Astrocyte (in vitro differentiated cells and primary cell): Measurements from ENCODE around the gene ARCN1. TPM values are rescaled to one million over a fixed set of nuclear protein-coding genes. Genes with fewer than 3 reads are reported as not detected.

Source experiments
- DNase-seq: peaks from one replicate; pipeline ENCODE4 v3.0.0-alpha.2; 2010; ENCODE audit warnings: low read depth
- FAIRE-seq: peaks from 2 replicates; lab custom pipeline; 2011; peaks lifted over from hg19 to GRCh38; lab: Jason Lieb, UNC
- H2AFZ ChIP-seq: 2 replicates; pipeline ENCODE4 v1.6.0; 2012; ENCODE audit warnings: low read depth, low read length, inconsistent platforms
- H3K27ac ChIP-seq: 2 replicates; pipeline ENCODE4 v1.5.1; 2011; ENCODE audit warnings: low read depth, low read length, inconsistent platforms
- H3K27me3 ChIP-seq: 2 replicates; pipeline ENCODE4 v1.6.0; 2011; ENCODE audit warnings: low read length, inconsistent platforms; ENCODE audit not compliant: insufficient read depth
- H3K36me3 ChIP-seq: 2 replicates; pipeline ENCODE4 v1.5.1; 2011; ENCODE audit warnings: low read length, inconsistent platforms; ENCODE audit not compliant: insufficient read depth
- H3K4me1 ChIP-seq: 2 replicates; pipeline ENCODE4 v1.5.1; 2011; ENCODE audit warnings: low read length, inconsistent platforms; ENCODE audit not compliant: insufficient read depth
- H3K4me2 ChIP-seq: 2 replicates; pipeline ENCODE4 v1.6.0; 2012; ENCODE audit warnings: low read length, inconsistent platforms
- H3K4me3 ChIP-seq: 2 replicates; pipeline ENCODE4 v1.5.1; 2011; ENCODE audit warnings: low read depth, mild to moderate bottlenecking, low read length, inconsistent platforms; ENCODE audit not compliant: insufficient read depth
- H3K79me2 ChIP-seq: 2 replicates; pipeline ENCODE4 v1.6.0; 2012; ENCODE audit warnings: mild to moderate bottlenecking, low read length, inconsistent platforms; ENCODE audit not compliant: insufficient read depth
- H3K9ac ChIP-seq: 2 replicates; pipeline ENCODE4 v1.6.0; 2012; ENCODE audit warnings: mild to moderate bottlenecking, low read length, inconsistent platforms
- H3K9me3 ChIP-seq: 2 replicates; pipeline ENCODE4 v1.5.1; 2012; ENCODE audit warnings: low read depth, mild to moderate bottlenecking, low read length, inconsistent platforms; ENCODE audit not compliant: insufficient read depth
- H4K20me1 ChIP-seq: 2 replicates; pipeline ENCODE4 v1.6.0; 2012; ENCODE audit warnings: low read length, inconsistent platforms; ENCODE audit not compliant: insufficient read depth
- H3K27ac Mint-ChIP-seq: one replicate; pipeline ENCODE4 v1.8.0; 2021; ENCODE audit warnings: mild to moderate bottlenecking, mixed read lengths; ENCODE audit not compliant: unreplicated experiment
- H3K27me3 Mint-ChIP-seq: one replicate; pipeline ENCODE4 v1.8.0; 2021; ENCODE audit warnings: low read depth, mixed read lengths; ENCODE audit not compliant: unreplicated experiment
- H3K36me3 Mint-ChIP-seq: one replicate; pipeline ENCODE4 v1.8.0; 2021; ENCODE audit warnings: low read depth, mixed read lengths; ENCODE audit not compliant: unreplicated experiment
- H3K4me1 Mint-ChIP-seq: one replicate; pipeline ENCODE4 v1.8.0; 2021; ENCODE audit warnings: low read depth, mixed read lengths; ENCODE audit not compliant: unreplicated experiment
- H3K4me3 Mint-ChIP-seq: one replicate; pipeline ENCODE4 v1.8.0; 2021; ENCODE audit warnings: mild to moderate bottlenecking, moderate library complexity, mixed read lengths; ENCODE audit not compliant: unreplicated experiment
- H3K9me3 Mint-ChIP-seq: one replicate; pipeline ENCODE4 v1.8.0; 2021; ENCODE audit warnings: mild to moderate bottlenecking, mixed read lengths; ENCODE audit not compliant: unreplicated experiment
- CTCF ChIP-seq: IDR thresholded peaks from 2 replicates; pipeline ENCODE4 v1.5.1; 2011; ENCODE audit warnings: low read depth, mild to moderate bottlenecking, inconsistent platforms, low read length, moderate library complexity; ENCODE audit not compliant: insufficient read depth
- EZH2 ChIP-seq: IDR thresholded peaks from 2 replicates; pipeline ENCODE4 v1.6.1; 2012; ENCODE audit warnings: mild to moderate bottlenecking, low read length, inconsistent platforms; ENCODE audit not compliant: insufficient read depth
- total RNA-seq: library from RNA; stranded (reverse); gene quantifications from 2 replicates; pipeline ENCODE4 v1.2.1, GENCODE V29; 2021

ARCN1 gene
- total RNA-seq, 1 donor from 2014 or later, result 255 TPM

- peak within 1 kb of the TSS; percentile 90 for H3K27ac Mint-ChIP-seq
- no peaks in the 10 kb centered on the region for H3K27me3 Mint-ChIP-seq
- Histone ChIP-seq H4K20me1 (peaks cover 17% of the 10 kb centered on the region), H3K4me3 (peak within 1 kb of the TSS; percentile 77), H3K27me3 (no peaks in the 10 kb centered on the region), H3K27ac (peak within 1 kb of the TSS; percentile 93), H3K9ac (peak within 1 kb of the TSS; percentile 97), H3K4me2 (peak within 1 kb of the TSS; percentile 94), H3K36me3 (peaks cover 5% of the 10 kb centered on the region), H3K4me1 (peaks cover 62% of the 10 kb centered on the region), H2AFZ (peak within 1 kb of the TSS; percentile 51), H3K9me3 (no peaks in the 10 kb centered on the region), H3K79me2 (peaks cover 41% of the 10 kb centered on the region)
- peaks cover 6% of the 10 kb centered on the region for H3K36me3 Mint-ChIP-seq
- no peaks in the 10 kb centered on the region for H3K9me3 Mint-ChIP-seq
- peaks cover 51% of the 10 kb centered on the region for H3K4me1 Mint-ChIP-seq
- peak within 1 kb of the TSS; percentile 91 for H3K4me3 Mint-ChIP-seq
- FAIRE-seq (no peak), DNase-seq (peak; percentile 48)
- TF ChIP-seq EZH2 (no peak), CTCF (peak; percentile 33)
These were observed 35.5 kb downstream of the ARCN1 start, which contains the start of gene PHLDB1 for GRCh38 chr11:118607401-118608359. PHLDB1 (plus strand) TSS chr11:118607615; CDS start chr11:118613837, 6,222 bp downstream.

DNA sequence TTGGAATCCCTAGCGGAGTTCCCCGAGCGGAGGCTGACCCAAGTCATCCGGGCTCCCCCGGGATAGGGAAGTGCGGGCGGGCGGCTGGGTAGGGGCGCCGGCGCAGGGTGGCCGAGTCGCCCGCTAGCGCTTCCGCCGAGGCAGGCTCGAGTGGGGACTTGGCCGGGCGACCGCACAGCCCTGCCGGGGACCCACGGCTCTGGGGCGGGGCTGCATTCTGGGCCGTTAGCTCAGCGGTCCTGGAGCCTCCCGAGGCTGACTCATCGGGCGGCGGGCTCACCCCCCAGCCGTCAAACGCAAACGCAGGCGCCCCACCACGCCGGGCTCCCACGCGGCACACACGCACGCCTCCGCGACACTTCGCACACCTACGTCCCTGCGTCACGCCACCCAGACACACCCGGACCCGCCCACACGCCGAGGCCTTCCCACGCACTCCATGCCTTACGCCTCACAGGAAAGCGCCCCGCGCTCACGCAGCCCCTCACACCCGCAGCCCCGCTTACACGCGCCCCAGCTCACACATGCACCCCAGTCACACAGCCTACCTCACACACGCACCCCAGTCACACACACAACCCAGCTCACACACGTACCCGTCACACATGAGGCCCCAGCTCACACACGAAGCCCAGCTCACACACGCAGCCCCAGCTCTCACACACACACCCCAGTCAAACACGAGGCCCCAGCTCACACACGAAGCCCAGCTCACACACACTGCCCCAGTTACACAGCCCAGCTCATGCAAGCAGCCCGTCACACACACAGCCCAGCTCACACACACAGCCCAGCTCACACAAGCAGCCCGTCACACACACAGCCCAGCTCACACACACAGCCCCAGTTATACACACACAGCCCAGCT is 36.4 kb downstream of the ARCN1 start:
- DNase-seq (peak; percentile 72), FAIRE-seq (no peak)
- Histone ChIP-seq H3K4me2 (peak overlapping the region; percentile 94), H3K27ac (peak overlapping the region; percentile 93), H2AFZ (peak overlapping the region; percentile 51), H3K27me3 (no peaks in the 10 kb centered on the region), H3K4me1 (peaks cover 65% of the 10 kb centered on the region), H3K4me3 (peak overlapping the region; percentile 77), H3K36me3 (no peaks in the 10 kb centered on the region), H3K9me3 (no peaks in the 10 kb centered on the region), H4K20me1 (peaks cover 16% of the 10 kb centered on the region), H3K79me2 (peaks cover 49% of the 10 kb centered on the region), H3K9ac (peak overlapping the region; percentile 97)
- Mint-ChIP-seq H3K4me1 (peaks cover 55% of the 10 kb centered on the region), H3K9me3 (no peaks in the 10 kb centered on the region), H3K27ac (peak overlapping the region; percentile 90), H3K27me3 (no peaks in the 10 kb centered on the region), H3K4me3 (peak overlapping the region; percentile 91), H3K36me3 (peaks cover 3% of the 10 kb centered on the region)
- TF ChIP-seq EZH2 (no peak), CTCF (no peak)
